Activated CD4-positive, CD25-positive, alpha-beta regulatory T cell treated with anti-CD3 and anti-CD28 coated beads, Interleukin-2, amount 50 U/mL, for 16 hours (primary cell): ENCODE measurements around the gene WNT9A.
"Not testable (repeated sequence)": the region's sequence is repeated elsewhere in the genome, so short reads cannot be mapped to it uniquely, and the experiment has no call there.

ENCODE experiments used
- DNase-seq: peaks from one replicate; pipeline ENCODE4 v3.0.0-alpha.2; 2020; ENCODE audit warnings: low read depth, low spot score

WNT9A gene

DNA sequence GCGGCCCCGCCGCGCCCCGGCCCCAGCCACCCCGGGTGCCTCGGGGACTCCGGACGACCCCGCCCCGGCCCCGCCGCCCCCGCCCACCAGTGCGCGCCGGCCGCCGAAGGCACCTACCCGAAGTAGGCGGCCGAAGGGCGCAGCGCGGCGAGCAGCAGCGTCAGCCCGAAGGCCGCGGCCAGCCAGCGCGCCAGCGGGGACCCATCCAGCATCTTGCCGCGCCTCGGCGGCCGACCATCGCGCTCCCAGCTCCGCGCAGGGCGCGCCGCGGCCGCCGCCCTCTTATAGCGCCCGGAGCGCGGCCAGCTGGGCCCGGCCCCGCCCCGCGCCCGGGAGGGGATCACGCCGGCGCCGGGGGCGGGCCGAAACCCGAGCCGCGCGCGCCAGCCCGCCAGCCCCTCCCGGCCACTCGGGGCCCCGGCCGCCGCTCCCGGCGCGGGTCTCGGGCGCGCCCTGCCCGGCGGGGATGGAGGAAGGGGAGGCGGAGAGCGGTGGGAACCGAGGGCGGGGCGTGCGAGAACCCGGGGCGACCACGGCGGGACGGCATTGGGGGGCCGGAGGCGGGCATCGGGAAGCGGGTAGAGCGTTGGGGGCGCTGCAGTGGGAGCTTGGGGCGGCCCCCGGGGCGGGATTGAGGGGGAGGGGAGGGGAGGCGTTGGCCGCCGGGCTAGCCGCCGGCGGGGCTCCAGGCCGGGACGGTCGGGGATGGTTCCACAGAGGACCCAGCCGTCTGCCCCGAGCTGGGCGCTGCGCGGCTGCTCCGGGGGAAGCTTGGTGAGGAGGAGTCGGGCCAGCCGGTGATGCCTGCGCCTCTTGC is at the start of gene WNT9A:
Gene WNT9A (minus strand): TSS at position 257 of the 817 bp plus-strand sequence. CDS start 45 bp downstream, at position 212.
- DNase-seq: no peak

DNA sequence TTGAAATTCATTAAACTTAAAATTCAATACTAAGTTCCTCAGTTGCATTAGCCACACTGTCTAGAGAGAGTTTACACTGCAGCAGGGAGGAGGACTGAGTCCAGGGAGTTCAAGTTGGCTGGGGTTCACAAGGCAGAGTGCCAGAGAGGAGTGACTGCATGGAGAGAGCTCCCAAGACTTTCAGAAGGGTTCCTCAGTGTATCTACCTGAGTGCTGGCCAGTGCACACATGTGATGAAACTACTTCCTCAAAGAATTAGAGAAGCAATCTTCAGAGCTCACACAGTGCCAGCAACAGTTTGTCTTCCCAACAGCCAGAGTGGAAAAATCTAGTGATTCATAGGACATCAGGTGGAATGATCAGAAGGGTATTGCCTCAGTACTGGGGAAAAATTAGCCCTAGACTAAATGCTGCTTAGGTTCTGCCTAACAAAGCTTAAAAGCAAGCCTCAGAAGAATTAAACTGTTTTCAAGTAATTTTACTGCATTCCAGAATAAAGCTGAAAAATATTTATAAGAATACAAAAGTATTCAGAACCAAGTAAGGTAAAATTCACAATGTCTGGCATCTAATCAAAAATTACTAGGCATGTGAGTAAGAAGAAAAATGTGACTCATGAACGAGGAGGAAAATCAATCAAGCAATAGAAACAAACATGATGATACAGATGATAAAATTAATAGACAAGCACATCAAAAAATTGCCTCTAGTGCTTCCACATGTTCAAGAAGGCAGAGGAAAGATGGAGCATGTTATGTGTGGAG is 48.6 kb upstream of the WNT9A start:
- no peak for DNase-seq

GRCh38 chr1:227994632-227995300 is 47.0 kb upstream of the WNT9A start:
- no peak for DNase-seq

- DNase-seq: no peak
Observed at GRCh38 chr1:227987181-227987580, 39.4 kb upstream of the WNT9A start.

DNA sequence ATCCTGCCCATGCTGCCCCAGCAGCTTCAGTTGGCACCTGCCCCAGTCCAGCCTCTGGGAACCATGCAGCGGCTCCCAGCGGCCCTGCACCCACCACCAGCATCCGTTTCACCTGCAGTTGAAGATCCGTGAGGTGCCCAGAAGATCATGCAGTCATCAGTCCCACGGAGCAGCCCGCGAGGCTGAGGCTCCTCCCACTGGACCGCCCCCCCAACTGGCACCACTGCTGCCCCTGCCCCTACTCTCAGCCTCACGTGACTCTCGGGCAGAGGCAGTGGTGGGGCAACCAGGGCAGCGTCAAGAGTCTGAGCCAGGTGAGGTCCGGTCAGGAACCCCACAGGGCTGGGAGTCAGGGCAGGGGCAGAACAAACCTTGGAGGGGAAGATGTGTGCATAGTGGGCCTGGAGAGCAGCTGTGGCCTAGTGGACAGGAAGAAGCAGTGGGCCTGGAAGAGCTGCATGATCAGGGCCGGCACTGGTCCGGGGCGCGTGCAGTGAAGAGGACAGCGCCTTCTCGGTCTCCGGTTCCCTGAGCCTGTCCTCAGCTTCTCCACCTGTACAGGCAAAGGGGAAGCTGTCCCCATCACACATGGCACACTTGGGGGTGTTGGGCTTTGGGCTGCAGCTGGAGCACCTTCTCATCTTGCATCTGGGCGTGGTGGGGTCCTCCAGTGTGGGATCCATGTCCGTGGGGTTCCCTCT is 28.0 kb upstream of the WNT9A start:
- DNase-seq: not testable (repeated sequence)

DNA sequence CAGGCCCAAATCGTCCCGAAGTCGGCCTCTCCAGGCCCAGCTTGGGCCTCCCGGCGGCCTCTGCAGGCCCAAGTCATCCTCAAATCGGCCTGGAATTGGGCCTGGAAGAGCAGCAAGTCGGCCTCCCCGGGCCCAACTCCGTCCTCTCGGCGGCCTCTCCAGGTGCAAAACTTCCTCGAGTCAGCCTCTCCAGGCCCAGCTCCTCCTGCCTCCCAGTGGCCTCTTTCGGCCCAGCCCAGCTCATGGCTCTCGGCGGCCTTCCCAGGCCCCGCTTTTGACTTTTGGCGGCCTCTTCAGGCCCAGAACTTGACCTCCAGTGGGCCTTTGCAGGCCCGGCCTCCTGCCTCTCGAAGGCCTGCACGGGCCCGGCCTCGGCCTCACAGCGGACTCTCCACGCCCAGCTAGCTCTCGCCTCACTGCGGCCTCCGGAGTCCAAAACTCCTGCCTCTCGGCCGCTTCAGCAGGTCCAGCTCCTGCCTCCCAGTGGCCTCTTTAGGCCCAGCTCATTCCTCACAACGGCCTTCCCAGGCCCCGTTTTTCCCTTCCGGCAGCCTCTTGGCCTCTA is 26.1 kb upstream of the WNT9A start:
- DNase-seq: not testable (repeated sequence)

DNA sequence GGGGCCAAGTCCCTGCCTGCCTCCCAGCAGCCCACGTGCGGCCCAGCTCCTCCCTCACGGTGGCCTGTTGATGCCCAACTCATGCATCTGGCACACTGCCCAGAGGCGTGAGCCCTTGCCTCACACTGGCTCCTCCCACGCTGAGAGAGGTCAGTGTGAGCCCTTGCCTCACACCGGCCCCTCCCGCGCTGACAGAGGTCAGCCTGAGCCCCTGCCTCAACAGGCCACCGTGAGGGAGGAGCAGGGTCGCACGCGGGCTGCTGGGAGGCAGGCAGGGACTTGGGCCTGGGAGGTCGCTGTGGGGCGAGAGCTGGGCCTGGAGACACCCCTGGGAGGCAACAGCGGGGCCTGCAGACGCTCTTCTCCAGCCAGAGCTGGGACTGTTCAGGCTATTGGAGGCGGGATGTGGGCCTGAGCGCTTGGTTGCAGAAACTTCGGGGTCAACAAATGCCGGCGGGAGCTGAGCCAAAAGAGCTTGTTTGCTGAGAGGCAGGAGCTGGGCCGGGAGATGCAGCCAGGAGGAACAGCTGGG is 25.2 kb upstream of the WNT9A start:
- DNase-seq: not testable (repeated sequence)

DNA sequence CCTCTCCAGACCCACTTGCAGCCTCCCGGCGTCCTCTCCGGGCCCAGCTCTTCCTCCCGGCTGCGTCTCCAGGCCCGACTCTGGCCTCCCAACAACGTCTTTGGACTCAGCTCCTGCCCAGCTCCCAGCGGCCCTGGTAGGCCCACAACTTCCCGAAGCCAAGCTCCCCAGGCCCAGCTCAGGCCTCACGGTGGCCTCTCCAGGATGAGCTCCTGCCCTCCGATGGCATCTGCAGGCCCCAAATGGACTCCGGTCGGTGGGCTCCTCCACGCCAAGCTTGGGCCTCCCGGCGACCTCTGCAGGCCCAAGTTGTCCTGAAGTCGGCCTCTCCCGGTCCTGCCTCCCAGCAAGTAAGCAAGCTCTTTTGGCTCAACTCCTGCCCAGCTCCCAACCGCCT is 24.5 kb upstream of the WNT9A start:
- not testable (repeated sequence) for DNase-seq

DNA sequence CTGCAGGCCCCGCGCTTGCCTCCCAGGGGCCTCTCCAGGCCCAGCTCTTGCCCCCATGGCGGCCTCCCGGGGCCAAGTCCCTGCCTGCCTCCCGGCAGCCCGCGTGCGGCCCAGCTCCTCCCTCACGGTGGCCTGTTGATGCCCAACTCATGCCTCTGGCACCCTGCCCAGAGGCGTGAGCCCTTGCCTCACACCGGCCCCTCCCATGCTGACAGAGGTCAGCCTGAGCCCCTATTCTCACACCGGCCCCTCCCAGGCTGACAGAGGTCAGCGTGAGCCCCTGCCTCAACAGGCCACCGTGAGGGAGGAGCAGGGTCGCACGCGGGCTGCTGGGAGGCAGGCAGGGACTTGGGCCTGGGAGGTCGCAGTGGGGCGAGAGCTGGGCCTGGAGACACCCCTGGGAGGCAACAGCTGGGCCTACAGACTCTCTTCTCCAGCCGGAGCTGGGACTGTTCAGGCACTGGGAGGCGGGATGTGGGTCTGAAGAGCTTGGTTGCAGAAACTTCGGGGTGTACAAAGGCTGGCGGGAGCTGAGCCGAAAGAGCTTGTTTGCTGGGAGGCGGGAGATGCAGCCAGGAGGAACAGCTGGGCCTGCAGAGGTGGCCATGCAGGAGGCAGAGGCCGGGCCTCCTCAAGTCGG is 24.0 kb upstream of the WNT9A start:
- not testable (repeated sequence) for DNase-seq

- not testable (repeated sequence) for DNase-seq
Observed at GRCh38 chr1:227971216-227971615, 23.5 kb upstream of the WNT9A start.

- DNase-seq: not testable (repeated sequence)
Observed at GRCh38 chr1:227970076-227970995, 22.6 kb upstream of the WNT9A start.

GRCh38 chr1:227967815-227968214 is 20.1 kb upstream of the WNT9A start:
- not testable (repeated sequence) for DNase-seq

DNA sequence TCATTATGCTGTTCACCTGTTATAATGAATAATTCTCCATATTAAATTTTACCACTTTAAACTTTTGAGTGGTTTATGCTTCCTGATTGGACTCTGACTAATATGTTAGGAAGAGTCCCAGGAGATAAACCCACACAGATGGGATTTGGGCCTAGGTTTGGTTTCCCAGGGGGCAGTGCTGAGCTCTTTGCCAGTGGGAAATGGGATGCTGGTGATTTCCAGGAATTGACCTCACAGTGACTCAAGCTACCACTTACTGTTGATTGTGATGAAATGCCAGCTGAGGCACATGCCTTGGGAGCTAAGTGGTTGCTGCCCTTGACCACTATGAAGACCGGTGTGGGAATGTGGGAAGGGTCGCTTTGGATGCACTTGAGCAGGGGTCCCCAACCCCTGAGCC is 19.0 kb upstream of the WNT9A start:
- DNase-seq: not testable (repeated sequence)

DNA sequence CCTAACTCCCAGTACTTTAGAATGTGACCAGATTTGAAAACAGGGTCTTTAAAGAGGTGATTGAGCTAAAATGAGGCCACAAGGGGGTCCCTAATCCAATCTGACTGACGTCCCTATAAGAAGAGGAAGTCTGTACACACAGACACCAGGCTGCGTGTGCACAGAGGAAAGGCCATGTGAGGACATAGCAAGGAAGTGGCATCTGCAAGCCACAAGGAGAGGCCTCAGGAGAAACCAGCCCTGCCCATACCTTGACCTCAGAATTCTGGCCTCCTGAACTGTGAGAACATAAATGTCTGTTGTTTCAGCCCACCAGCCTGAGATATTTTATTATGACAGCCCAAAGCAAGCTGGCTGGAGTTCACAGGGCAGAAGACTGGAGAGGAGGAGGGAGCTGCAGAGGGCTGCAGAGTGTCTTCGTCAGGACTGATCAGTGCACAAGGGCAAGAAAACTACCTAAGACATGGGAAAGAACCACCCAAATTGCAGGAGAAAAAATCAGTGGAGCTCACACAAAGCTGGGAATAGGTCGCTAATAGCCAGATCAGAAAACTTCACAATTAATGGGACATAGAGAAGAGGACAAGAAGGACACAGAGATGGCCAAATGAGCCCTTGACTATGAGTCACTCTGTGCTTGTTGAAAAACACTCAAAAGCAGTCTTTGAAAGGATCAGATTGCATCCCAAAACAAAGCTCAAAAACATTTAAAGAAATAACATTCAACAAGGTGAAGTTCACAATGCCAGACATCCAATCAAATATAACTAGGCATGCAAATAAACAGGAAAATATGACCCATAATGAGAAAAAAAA is 14.1 kb upstream of the WNT9A start:
- DNase-seq: no peak

GRCh38 chr1:227959325-227959860 is 11.7 kb upstream of the WNT9A start:
- DNase-seq: no peak

GRCh38 chr1:227958617-227959324 is 11.0 kb upstream of the WNT9A start:
- no peak for DNase-seq

DNA sequence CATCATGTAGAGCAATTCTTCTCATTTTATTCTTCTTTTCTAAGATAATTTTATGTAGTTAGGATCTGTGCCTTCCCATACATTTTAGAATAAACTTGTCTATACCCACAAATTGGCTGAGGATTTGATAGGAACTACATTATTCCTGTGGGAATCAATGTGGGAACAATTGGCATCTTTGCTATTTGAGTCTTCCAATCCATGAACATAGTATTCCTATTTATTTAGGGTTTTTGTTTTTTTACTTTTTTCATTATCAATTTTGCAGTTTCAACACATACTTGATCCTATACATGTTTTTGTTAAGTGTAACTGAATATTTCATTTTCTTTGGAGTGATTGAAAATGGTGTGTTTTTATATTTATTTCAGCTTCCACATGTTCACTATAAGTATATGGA is 8.1 kb upstream of the WNT9A start:
- no peak for DNase-seq
